MM.1S (cell line): ENCODE results near the gene HS6ST3.

Experiments used
- DNase-seq: peaks from one replicate; pipeline ENCODE4 v3.0.0-alpha.2; 2015
- H2AFZ ChIP-seq: fragments of 300-600 bp; sonication (generic); 2 replicates; pipeline ENCODE4 v1.6.0; 2016; ENCODE audit warnings: antibody characterized with exemption, low read length
- H3F3A ChIP-seq: fragments of 300-600 bp; sonication (generic); 2 replicates; pipeline ENCODE4 v1.6.1; 2016; ENCODE audit warnings: mild to moderate bottlenecking, antibody characterized with exemption, low read length, moderate library complexity, mixed read lengths; ENCODE audit not compliant: insufficient read depth
- H3K27ac ChIP-seq: fragments of 300-600 bp; sonication (generic); 2 replicates; pipeline ENCODE4 v1.5.1; 2016; ENCODE audit warnings: mild to moderate bottlenecking, low read length
- H3K27me3 ChIP-seq: fragments of 300-600 bp; sonication (generic); replicated peaks from 2 replicates; pipeline ENCODE4 v1.6.0; 2016; ENCODE audit warnings: low read length; ENCODE audit not compliant: insufficient read depth
- H3K36me3 ChIP-seq: fragments of 300-600 bp; sonication (generic); replicated peaks from 2 replicates; pipeline ENCODE4 v1.6.1; 2016; ENCODE audit warnings: mild to moderate bottlenecking, low read length, mixed read lengths; ENCODE audit not compliant: insufficient read depth
- H3K4me1 ChIP-seq: fragments of 300-600 bp; sonication (generic); 2 replicates; pipeline ENCODE4 v1.6.1; 2016; ENCODE audit warnings: low read length, mixed read lengths
- H3K4me2 ChIP-seq: fragments of 300-600 bp; sonication (generic); 2 replicates; pipeline ENCODE4 v1.6.0; 2016; ENCODE audit warnings: low read depth, low read length
- H3K4me3 ChIP-seq: fragments of 300-600 bp; sonication (generic); 2 replicates; pipeline ENCODE4 v1.5.1; 2016; ENCODE audit warnings: low read length, mixed read lengths
- H3K79me2 ChIP-seq: fragments of 300-600 bp; sonication (generic); 2 replicates; pipeline ENCODE4 v1.6.1; 2016; ENCODE audit warnings: mixed run types, low read length, mixed read lengths
- H3K9ac ChIP-seq: fragments of 300-600 bp; sonication (generic); 2 replicates; pipeline ENCODE4 v1.6.1; 2016; ENCODE audit warnings: low read length, mixed read lengths
- H3K9me2 ChIP-seq: fragments of 300-600 bp; sonication (generic); replicated peaks from 2 replicates; pipeline ENCODE4 v1.6.1; 2016; ENCODE audit warnings: mild to moderate bottlenecking, low read length, mixed read lengths; ENCODE audit not compliant: insufficient read depth
- H3K9me3 ChIP-seq: fragments of 300-600 bp; sonication (generic); replicated peaks from 2 replicates; pipeline ENCODE4 v1.6.1; 2016; ENCODE audit warnings: mild to moderate bottlenecking, low read length, mixed read lengths; ENCODE audit not compliant: insufficient read depth
- H4K20me1 ChIP-seq: fragments of 300-600 bp; sonication (generic); 2 replicates; pipeline ENCODE4 v1.6.1; 2016; ENCODE audit warnings: mild to moderate bottlenecking, low read length, moderate library complexity, mixed read lengths; ENCODE audit not compliant: insufficient read depth
- CTCF ChIP-seq: fragments of 300-600 bp; sonication (generic); IDR thresholded peaks from 2 replicates; pipeline ENCODE4 v1.5.1; 2016; ENCODE audit warnings: antibody characterized with exemption, low read length, mixed read lengths
- EZH2 ChIP-seq: fragments of 300-600 bp; sonication (generic); optimal IDR thresholded peaks from 2 replicates; pipeline ENCODE3; 2017; ENCODE audit warnings: low read depth, mild to moderate bottlenecking, antibody characterized with exemption, low read length, mixed read lengths
- EZH2phosphoT487 ChIP-seq: fragments of 300-600 bp; sonication (generic); IDR thresholded peaks from 2 replicates; pipeline ENCODE4 v1.6.1; 2018; ENCODE audit warnings: antibody characterized with exemption, low read length

Gene HS6ST3

GRCh38 chr13:96844195-96844594 lies 754.3 kb downstream of the HS6ST3 start:
- no peak overlapping the region for H3K27ac ChIP-seq

GRCh38 chr13:96844616-96845015 lies 754.7 kb downstream of the HS6ST3 start:
- Histone ChIP-seq H4K20me1 (no peaks in the 10 kb centered on the region), H3K27ac (no peak overlapping the region), H3F3A (no peaks in the 10 kb centered on the region), H3K36me3 (no peaks in the 10 kb centered on the region), H2AFZ (no peak overlapping the region), H3K4me1 (no peaks in the 10 kb centered on the region), H3K27me3 (no peaks in the 10 kb centered on the region), H3K79me2 (no peaks in the 10 kb centered on the region), H3K9me2 (no peaks in the 10 kb centered on the region), H3K4me3 (no peak overlapping the region), H3K9ac (no peak overlapping the region), H3K9me3 (no peaks in the 10 kb centered on the region), H3K4me2 (no peak overlapping the region)
- no peak for DNase-seq
- no peak for TF ChIP-seq CTCF
- no peak for TF ChIP-seq EZH2phosphoT487
- no peak for TF ChIP-seq EZH2

More at GRCh38 chr13:96844195-96844594, 754.3 kb downstream of the HS6ST3 start:
- H3K27me3 ChIP-seq = no peaks in the 10 kb centered on the region
- DNase-seq = no peak
- H3K9me3 ChIP-seq = no peaks in the 10 kb centered on the region
- no peaks in the 10 kb centered on the region for H3K4me1 ChIP-seq
- TF ChIP-seq EZH2phosphoT487 (no peak), EZH2 (no peak), CTCF (no peak)
- H3K79me2 ChIP-seq = no peaks in the 10 kb centered on the region
- no peak overlapping the region for H3K4me2 ChIP-seq
- no peaks in the 10 kb centered on the region for H3F3A ChIP-seq
- no peaks in the 10 kb centered on the region for H3K9me2 ChIP-seq
- no peak overlapping the region for H3K4me3 ChIP-seq
- no peaks in the 10 kb centered on the region for H4K20me1 ChIP-seq
- no peak overlapping the region for H2AFZ ChIP-seq
- no peak overlapping the region for H3K9ac ChIP-seq
- H3K36me3 ChIP-seq = no peaks in the 10 kb centered on the region

- Histone ChIP-seq H3K27ac (no peak overlapping the region), H3F3A (no peaks in the 10 kb centered on the region), H3K9me3 (no peaks in the 10 kb centered on the region), H3K4me2 (no peak overlapping the region), H3K9ac (no peak overlapping the region), H4K20me1 (no peaks in the 10 kb centered on the region), H3K79me2 (no peaks in the 10 kb centered on the region), H3K36me3 (no peaks in the 10 kb centered on the region), H2AFZ (no peak overlapping the region), H3K27me3 (no peaks in the 10 kb centered on the region), H3K9me2 (no peaks in the 10 kb centered on the region), H3K4me1 (no peaks in the 10 kb centered on the region), H3K4me3 (no peak overlapping the region)
- DNase-seq = no peak
- TF ChIP-seq EZH2phosphoT487 (no peak), CTCF (no peak), EZH2 (no peak)
Measured at GRCh38 chr13:96848286-96848685, 758.4 kb downstream of the HS6ST3 start.
